ENCODE results near the gene SLX4IP.

Gene SLX4IP

DNA sequence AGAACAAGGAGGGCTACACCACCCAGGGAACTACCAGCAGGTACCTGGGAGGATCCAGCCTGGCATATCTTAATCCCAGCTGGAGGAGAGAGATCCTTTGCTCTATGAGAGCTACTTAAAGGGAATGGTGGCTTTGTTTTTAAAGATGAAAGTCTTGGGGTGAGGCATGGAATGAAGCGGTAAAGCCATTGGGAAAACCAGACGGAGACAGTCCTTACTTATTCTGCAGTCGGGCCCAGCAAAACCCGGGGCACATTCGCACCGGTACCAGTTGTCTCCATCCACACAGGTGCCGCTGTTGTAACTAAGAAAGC lies 208.4 kb downstream of the SLX4IP start:
- peaks cover 96% of the 10 kb centered on the region for H3K36me3 ChIP-seq (ENCODE audit: control insufficient read depth, insufficient read depth, low read length)

DNA sequence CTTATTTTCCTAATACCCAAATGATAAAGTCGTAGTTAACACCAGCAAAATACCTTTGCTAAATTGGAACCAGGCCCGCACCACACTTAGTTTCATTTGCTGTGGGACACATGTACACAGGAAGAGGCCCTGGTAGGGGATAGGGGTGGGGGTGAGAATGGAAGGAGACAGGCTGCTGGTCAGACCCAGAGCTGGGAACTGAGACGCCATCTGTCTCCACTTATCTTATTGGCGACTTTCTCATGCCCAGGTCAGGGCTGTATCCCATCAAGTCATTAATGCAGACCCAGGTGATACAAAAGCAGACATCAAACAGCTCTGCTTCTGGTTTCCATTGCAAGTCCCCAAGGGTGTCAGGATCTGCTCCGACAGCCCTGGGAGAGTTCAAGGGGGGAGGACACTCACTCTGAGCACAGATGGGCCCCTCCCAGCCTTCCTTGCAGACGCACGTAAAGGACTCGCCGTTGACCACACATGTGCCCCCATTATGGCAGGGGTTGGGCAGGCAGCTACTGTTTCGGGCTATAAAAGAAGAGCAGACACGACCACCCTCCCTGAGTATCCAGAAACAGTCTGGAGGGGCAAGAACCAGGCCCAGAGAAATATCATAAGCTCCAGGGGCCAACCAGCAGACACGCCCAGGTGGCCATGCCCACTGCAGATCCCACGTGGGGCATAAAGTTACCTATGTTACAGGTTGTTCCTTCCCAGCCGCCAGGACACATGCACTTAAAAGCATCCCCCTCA lies 209.5 kb downstream of the SLX4IP start:
- Histone ChIP-seq H3K9ac (ENCODE audit: low read depth, low read length) (no peak overlapping the region), H3K36me3 (ENCODE audit: control insufficient read depth, insufficient read depth, low read length) (peaks cover 98% of the 10 kb centered on the region), H3K27me3 (ENCODE audit: control insufficient read depth, insufficient read depth, low read length) (no peaks in the 10 kb centered on the region), H3K9me3 (ENCODE audit: control insufficient read depth, insufficient read depth, low read length) (no peaks in the 10 kb centered on the region), H3K27ac (ENCODE audit: low read depth, low read length) (no peak overlapping the region), H3K4me3 (ENCODE audit: low read depth, low read length) (no peak overlapping the region), H3K4me1 (ENCODE audit: control insufficient read depth, insufficient read depth, low read length) (peaks cover 21% of the 10 kb centered on the region)

More for the DNA sequence above, 208.4 kb downstream of the SLX4IP start:
- H3K9ac ChIP-seq (ENCODE audit: low read depth, low read length): no peak overlapping the region
- no peak overlapping the region for H3K27ac ChIP-seq (ENCODE audit: low read depth, low read length)
- H3K9me3 ChIP-seq (ENCODE audit: control insufficient read depth, insufficient read depth, low read length): no peaks in the 10 kb centered on the region
- H3K4me1 ChIP-seq (ENCODE audit: control insufficient read depth, insufficient read depth, low read length): peaks cover 20% of the 10 kb centered on the region
- H3K4me3 ChIP-seq (ENCODE audit: low read depth, low read length): no peak overlapping the region
- H3K27me3 ChIP-seq (ENCODE audit: control insufficient read depth, insufficient read depth, low read length): no peaks in the 10 kb centered on the region

DNA sequence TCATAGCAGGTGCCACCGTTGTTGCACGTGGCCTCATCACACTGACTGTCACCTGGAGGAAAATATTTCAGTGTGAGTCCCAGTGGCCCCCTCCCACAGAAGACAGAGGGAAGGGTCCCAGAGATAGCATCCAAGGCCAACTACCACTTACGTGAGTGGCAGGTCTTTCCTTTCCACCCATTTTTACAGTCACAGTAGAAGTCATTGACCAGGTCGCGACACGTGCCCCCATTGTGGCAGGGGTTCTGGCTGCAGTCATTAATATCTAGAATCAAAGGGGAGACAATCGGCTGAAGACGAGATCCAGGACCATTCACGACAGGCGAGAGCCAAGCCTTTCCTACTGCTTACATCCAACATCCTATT lies 210.1 kb downstream of the SLX4IP start:
- no peak overlapping the region for H3K9ac ChIP-seq (ENCODE audit: low read depth, low read length)
- H3K36me3 ChIP-seq (ENCODE audit: control insufficient read depth, insufficient read depth, low read length): peaks cover 98% of the 10 kb centered on the region
- no peaks in the 10 kb centered on the region for H3K27me3 ChIP-seq (ENCODE audit: control insufficient read depth, insufficient read depth, low read length)
- no peak overlapping the region for H3K4me3 ChIP-seq (ENCODE audit: low read depth, low read length)
- H3K27ac ChIP-seq (ENCODE audit: low read depth, low read length): no peak overlapping the region
- H3K9me3 ChIP-seq (ENCODE audit: control insufficient read depth, insufficient read depth, low read length): no peaks in the 10 kb centered on the region
- peaks cover 26% of the 10 kb centered on the region for H3K4me1 ChIP-seq (ENCODE audit: control insufficient read depth, insufficient read depth, low read length)

DNA sequence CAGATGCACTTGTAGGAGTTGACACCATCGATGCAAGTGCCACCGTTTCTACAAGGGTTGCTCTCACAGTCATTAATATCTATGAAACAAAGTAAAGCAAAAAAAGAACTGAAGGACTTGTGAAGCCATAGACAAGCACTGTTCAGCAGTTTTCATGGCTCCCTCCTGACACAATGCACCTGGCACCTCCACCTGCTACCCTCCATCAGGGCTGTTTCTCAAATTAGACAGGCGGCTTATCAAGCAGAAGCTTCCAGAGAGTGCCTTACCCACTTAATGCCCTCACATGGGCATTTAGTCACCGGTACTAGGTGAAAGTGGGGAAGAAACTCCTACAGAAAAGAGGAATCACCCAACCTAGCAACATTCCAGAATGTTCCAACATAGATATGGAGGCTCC lies 210.9 kb downstream of the SLX4IP start:
- Histone ChIP-seq H3K36me3 (ENCODE audit: control insufficient read depth, insufficient read depth, low read length) (peaks cover 93% of the 10 kb centered on the region), H3K4me3 (ENCODE audit: low read depth, low read length) (no peak overlapping the region), H3K4me1 (ENCODE audit: control insufficient read depth, insufficient read depth, low read length) (peaks cover 35% of the 10 kb centered on the region), H3K27ac (ENCODE audit: low read depth, low read length) (no peak overlapping the region), H3K9me3 (ENCODE audit: control insufficient read depth, insufficient read depth, low read length) (no peaks in the 10 kb centered on the region), H3K27me3 (ENCODE audit: control insufficient read depth, insufficient read depth, low read length) (no peaks in the 10 kb centered on the region), H3K9ac (ENCODE audit: low read depth, low read length) (no peak overlapping the region)

DNA sequence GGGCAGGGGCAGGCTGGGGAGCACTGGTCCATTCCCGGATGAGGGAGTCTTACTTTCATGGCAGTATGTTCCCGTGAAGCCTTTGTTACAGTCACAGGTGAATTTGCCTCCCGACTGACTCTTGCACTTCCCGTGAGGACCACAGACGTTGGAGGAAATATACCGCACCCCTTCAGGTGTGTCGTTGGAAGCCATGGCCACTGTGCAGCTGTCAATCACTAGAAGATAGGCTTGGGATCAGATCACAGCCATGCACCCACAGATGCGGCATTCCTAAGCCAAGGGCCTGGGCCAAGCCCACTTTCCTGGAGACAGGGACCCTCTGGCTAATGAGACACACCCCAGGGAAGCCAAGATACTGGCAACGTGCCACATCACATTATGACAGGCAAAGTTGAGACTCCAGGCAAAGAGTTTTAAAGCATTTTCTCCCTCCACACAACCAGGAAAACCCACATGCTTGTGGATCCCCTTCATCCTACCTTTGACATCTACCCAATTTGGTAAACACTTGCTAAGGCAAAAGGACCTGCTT lies 211.8 kb downstream of the SLX4IP start:
- Histone ChIP-seq H3K9ac (ENCODE audit: low read depth, low read length) (no peak overlapping the region), H3K9me3 (ENCODE audit: control insufficient read depth, insufficient read depth, low read length) (no peaks in the 10 kb centered on the region), H3K27me3 (ENCODE audit: control insufficient read depth, insufficient read depth, low read length) (no peaks in the 10 kb centered on the region), H3K27ac (ENCODE audit: low read depth, low read length) (no peak overlapping the region), H3K4me1 (ENCODE audit: control insufficient read depth, insufficient read depth, low read length) (peaks cover 36% of the 10 kb centered on the region), H3K4me3 (ENCODE audit: low read depth, low read length) (no peak overlapping the region), H3K36me3 (ENCODE audit: control insufficient read depth, insufficient read depth, low read length) (peaks cover 93% of the 10 kb centered on the region)

DNA sequence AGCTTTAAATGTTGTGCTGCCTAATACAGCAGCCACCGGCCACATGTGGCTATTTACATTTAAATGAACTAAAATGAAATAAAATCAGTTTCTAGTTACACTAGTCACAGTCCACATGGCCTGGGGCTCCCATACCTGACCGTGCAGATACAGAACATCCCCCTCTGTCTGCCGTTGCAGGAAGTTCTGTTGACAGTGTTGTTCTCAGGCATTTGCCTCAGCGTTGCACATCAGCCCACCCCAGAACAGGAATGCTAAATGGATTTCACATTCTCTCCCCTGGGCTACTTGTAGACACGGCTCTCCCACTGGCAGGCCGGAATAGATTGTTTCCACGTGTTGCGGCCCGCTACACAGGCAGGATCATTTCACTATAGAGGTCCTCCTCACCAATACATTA lies 212.4 kb downstream of the SLX4IP start:
- peaks cover 90% of the 10 kb centered on the region for H3K36me3 ChIP-seq (ENCODE audit: control insufficient read depth, insufficient read depth, low read length)
- H3K4me3 ChIP-seq (ENCODE audit: low read depth, low read length): no peak overlapping the region
- no peaks in the 10 kb centered on the region for H3K27me3 ChIP-seq (ENCODE audit: control insufficient read depth, insufficient read depth, low read length)
- peaks cover 40% of the 10 kb centered on the region for H3K4me1 ChIP-seq (ENCODE audit: control insufficient read depth, insufficient read depth, low read length)
- no peaks in the 10 kb centered on the region for H3K9me3 ChIP-seq (ENCODE audit: control insufficient read depth, insufficient read depth, low read length)
- no peak overlapping the region for H3K9ac ChIP-seq (ENCODE audit: low read depth, low read length)
- H3K27ac ChIP-seq (ENCODE audit: low read depth, low read length): no peak overlapping the region

DNA sequence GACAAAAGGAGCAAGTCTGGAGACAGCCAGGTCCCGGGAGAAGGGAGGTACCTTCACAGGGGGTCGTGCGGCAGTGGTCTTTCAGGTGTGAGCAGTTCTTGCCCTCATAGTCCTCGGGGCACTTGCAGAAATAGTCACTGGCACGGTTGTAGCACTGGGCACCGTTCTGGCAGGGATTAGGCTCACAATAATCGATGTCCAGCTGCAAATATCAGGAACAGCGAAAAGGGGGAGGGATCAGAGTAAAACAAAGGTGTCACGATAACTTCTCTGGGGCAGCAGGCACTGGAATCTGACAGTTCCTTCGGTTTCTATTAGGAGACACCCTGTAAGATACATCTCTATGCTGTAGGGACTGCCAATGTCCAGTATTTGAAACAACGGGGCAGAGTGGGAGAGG lies 212.8 kb downstream of the SLX4IP start:
- Histone ChIP-seq H3K27ac (ENCODE audit: low read depth, low read length) (no peak overlapping the region), H3K9me3 (ENCODE audit: control insufficient read depth, insufficient read depth, low read length) (no peaks in the 10 kb centered on the region), H3K4me3 (ENCODE audit: low read depth, low read length) (no peak overlapping the region), H3K4me1 (ENCODE audit: control insufficient read depth, insufficient read depth, low read length) (peaks cover 44% of the 10 kb centered on the region), H3K36me3 (ENCODE audit: control insufficient read depth, insufficient read depth, low read length) (peaks cover 85% of the 10 kb centered on the region), H3K27me3 (ENCODE audit: control insufficient read depth, insufficient read depth, low read length) (no peaks in the 10 kb centered on the region), H3K9ac (ENCODE audit: low read depth, low read length) (no peak overlapping the region)

DNA sequence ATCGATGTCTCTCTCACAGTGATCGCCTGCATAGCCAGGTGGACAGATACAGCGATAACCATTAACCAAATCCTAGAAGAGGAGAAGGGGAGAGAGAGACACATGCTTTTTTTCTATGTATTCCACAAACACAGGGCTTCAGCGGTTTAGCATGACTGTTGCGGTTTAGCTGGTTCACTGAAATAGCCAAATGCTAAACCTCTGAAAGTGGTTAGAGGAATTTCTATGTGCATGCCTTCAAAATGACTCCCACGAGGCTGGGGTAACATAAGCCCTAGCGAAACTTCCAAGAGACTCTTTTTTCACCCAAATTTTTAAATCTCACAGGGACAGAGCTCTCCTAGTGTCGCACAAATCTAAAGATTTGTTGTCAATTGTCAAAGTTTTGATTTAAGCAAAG lies 213.5 kb downstream of the SLX4IP start:
- H3K4me3 ChIP-seq (ENCODE audit: low read depth, low read length): no peak overlapping the region
- H3K27me3 ChIP-seq (ENCODE audit: control insufficient read depth, insufficient read depth, low read length): no peaks in the 10 kb centered on the region
- H3K9me3 ChIP-seq (ENCODE audit: control insufficient read depth, insufficient read depth, low read length): no peaks in the 10 kb centered on the region
- H3K4me1 ChIP-seq (ENCODE audit: control insufficient read depth, insufficient read depth, low read length): peaks cover 50% of the 10 kb centered on the region
- no peak overlapping the region for H3K27ac ChIP-seq (ENCODE audit: low read depth, low read length)
- H3K9ac ChIP-seq (ENCODE audit: low read depth, low read length): no peak overlapping the region
- H3K36me3 ChIP-seq (ENCODE audit: control insufficient read depth, insufficient read depth, low read length): peaks cover 78% of the 10 kb centered on the region

DNA sequence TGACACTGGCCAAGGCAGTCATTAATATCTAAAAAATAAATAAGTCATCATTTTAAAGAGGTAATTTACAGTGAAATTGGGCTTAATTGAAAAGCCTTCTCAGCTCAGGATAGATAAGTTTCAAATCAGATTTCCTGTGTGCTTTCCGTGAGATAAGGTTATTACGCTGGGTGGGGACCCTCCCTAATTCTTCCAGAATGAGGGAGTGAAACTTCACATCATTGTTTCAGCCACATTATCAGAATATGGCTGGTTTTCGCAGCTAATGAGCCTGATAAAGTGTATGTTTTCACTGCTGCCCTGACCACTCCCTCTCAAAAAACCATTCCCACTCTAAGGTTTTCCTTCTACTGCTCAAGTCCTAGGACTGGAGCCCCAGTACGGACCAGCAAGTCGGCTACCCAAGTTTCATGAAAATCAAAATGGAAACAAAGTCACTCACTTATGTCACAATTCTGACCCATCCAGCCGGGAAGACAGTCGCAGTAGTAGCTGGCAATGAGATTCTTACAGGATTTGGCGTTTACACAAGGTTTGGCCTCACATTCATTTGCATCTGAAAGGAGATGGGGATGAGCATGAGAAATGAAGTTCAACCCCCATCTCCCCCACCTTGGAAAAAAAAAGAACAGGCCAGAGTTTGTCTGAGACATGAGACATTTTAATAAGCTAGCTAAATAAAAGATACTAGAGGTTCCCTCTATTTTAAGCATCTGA lies 214.1 kb downstream of the SLX4IP start:
- Histone ChIP-seq H3K36me3 (ENCODE audit: control insufficient read depth, insufficient read depth, low read length) (peaks cover 72% of the 10 kb centered on the region), H3K9me3 (ENCODE audit: control insufficient read depth, insufficient read depth, low read length) (no peaks in the 10 kb centered on the region), H3K4me1 (ENCODE audit: control insufficient read depth, insufficient read depth, low read length) (peaks cover 56% of the 10 kb centered on the region), H3K27ac (ENCODE audit: low read depth, low read length) (peak overlapping the region; percentile 78), H3K4me3 (ENCODE audit: low read depth, low read length) (no peak overlapping the region), H3K9ac (ENCODE audit: low read depth, low read length) (no peak overlapping the region), H3K27me3 (ENCODE audit: control insufficient read depth, insufficient read depth, low read length) (no peaks in the 10 kb centered on the region)

DNA sequence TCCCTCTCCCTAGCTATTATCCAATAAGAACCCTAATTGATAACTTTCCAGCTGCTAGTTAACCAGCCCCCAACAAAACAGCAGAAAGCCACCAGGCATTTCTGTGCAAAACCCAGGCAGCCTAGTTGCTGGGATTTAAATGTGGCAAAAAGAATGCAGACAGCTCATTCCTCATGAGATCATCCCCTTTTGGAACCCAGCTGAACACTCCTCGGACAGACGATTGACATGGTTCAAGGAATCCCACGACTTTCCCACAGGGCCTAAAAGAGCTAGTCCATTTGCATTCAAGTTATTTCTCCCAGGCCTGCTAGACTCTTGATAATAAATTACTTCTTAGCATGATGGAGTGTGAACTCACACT lies 214.7 kb downstream of the SLX4IP start:
- Histone ChIP-seq H3K27ac (ENCODE audit: low read depth, low read length) (peak overlapping the region; percentile 78), H3K9me3 (ENCODE audit: control insufficient read depth, insufficient read depth, low read length) (no peaks in the 10 kb centered on the region), H3K27me3 (ENCODE audit: control insufficient read depth, insufficient read depth, low read length) (no peaks in the 10 kb centered on the region), H3K36me3 (ENCODE audit: control insufficient read depth, insufficient read depth, low read length) (peaks cover 67% of the 10 kb centered on the region), H3K9ac (ENCODE audit: low read depth, low read length) (no peak overlapping the region), H3K4me3 (ENCODE audit: low read depth, low read length) (no peak overlapping the region), H3K4me1 (ENCODE audit: control insufficient read depth, insufficient read depth, low read length) (peaks cover 61% of the 10 kb centered on the region)

DNA sequence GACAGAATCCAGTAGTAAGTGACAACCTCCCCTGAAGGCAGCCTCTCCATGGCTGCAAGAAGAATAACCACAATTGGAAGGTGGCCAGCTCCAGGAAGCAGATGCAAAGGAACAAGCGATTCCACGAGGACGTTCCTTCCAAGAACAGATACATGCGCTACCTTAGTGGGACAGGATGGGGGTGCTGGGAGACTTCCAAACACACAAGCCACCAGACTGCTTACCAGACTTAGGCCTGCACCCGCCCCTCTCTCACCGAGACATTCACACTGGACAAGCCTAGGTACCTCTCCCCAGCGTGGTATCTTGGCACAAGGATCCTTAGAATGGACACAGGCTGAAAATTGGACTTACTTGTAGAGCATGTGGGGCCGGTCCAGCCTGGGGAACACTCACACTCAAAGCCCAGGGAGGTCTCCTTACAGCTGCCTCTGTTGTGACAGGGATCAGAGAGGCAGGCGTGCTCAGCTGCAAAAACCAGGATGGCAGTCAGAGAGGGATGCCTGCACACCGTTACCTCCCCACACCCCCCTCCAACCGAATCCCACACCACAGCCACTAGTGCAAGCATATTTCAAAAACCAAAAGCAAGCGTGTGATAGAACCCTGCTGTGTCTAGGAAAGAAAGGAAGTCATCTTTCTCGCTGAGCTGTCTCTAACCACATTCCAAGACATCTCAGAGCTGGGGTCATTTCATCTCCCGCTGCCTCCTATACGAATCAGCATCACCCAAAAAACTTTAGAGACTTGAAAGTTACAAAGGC lies 216.3 kb downstream of the SLX4IP start:
- Histone ChIP-seq H3K36me3 (ENCODE audit: control insufficient read depth, insufficient read depth, low read length) (peaks cover 56% of the 10 kb centered on the region), H3K4me1 (ENCODE audit: control insufficient read depth, insufficient read depth, low read length) (peaks cover 76% of the 10 kb centered on the region), H3K4me3 (ENCODE audit: low read depth, low read length) (no peak overlapping the region), H3K27me3 (ENCODE audit: control insufficient read depth, insufficient read depth, low read length) (no peaks in the 10 kb centered on the region), H3K9me3 (ENCODE audit: control insufficient read depth, insufficient read depth, low read length) (no peaks in the 10 kb centered on the region), H3K9ac (ENCODE audit: low read depth, low read length) (no peak overlapping the region), H3K27ac (ENCODE audit: low read depth, low read length) (peak overlapping the region; percentile 13)
